GM12878 (cell line): Measurements from ENCODE around the gene CHIT1. TPM values are rescaled to one million over a fixed set of nuclear protein-coding genes. Genes with fewer than 3 reads are reported as not detected.

Experiments used
- ATAC-seq: fragments of 200-7000 bp; cut with Tn5 transposase; 3 replicates; pipeline ENCODE4 v1.9.1; 2020; ENCODE audit warnings: mild to moderate bottlenecking, moderate library complexity
- BruUV-seq: library from RNA; stranded (reverse); fragments of 400-500 nt; replicated peaks from 2 replicates; lab custom pipeline; 2021; lab: Mats Ljungman, UMichigan
- CTCF ChIA-PET: fragments of 300-600 bp; sonication (Branson Sonifier 250); formaldehyde crosslinking; extraction: SDS; loops from one replicate; lab custom pipeline; 2021; ENCODE audit warnings: inconsistent platforms; lab: Yijun Ruan, JAX
- POLR2A ChIA-PET: fragments of 350-600 bp; formaldehyde crosslinking; extraction: SDS; loops from one replicate; lab custom pipeline; 2021; ENCODE audit warnings: inconsistent platforms; lab: Charles Lee
- RAD21 ChIA-PET: fragments of 300-600 bp; sonication (Branson Sonifier 250); formaldehyde crosslinking; loops from one replicate; lab custom pipeline; 2023; ENCODE audit warnings: antibody characterized with exemption; ENCODE audit not compliant: unreplicated experiment; lab: Charles Lee
- SMC1A ChIA-PET: fragments of 300-600 bp; sonication (Branson Sonifier 250); formaldehyde crosslinking; loops from one replicate; lab custom pipeline; 2023; ENCODE audit not compliant: unreplicated experiment, uncharacterized antibody; lab: Charles Lee
- DNase-seq: peaks from one replicate; pipeline ENCODE4 v3.0.0-alpha.2; 2011; ENCODE audit warnings: low read depth, low spot score
- FAIRE-seq: peaks from 3 replicates; lab custom pipeline; 2011; peaks lifted over from hg19 to GRCh38; lab: Jason Lieb, UNC
- H2AFZ ChIP-seq: 2 replicates; pipeline ENCODE4 v1.6.0; 2011; ENCODE audit warnings: low read depth, low read length, control low read depth; ENCODE audit not compliant: control insufficient read depth
- H3K27ac ChIP-seq: 2 replicates; pipeline ENCODE4 v1.5.1; 2011; ENCODE audit warnings: control low read depth; ENCODE audit not compliant: control insufficient read depth, insufficient read depth
- H3K27me3 ChIP-seq, 2 experiments: replicated peaks in 1 of 2; 2 replicates each; pipeline versions ENCODE4 v1.6.0 to v1.6.1; 2011; ENCODE audit warnings: low read length in 1 of 2; ENCODE audit not compliant: control insufficient read depth in 2 of 2, insufficient read depth in 2 of 2
- H3K36me3 ChIP-seq, 2 experiments: 2 replicates each; pipeline ENCODE4 v1.5.1; 2011; ENCODE audit warnings: low read length in 1 of 2; ENCODE audit not compliant: control insufficient read depth in 2 of 2, insufficient read depth in 2 of 2
- H3K4me1 ChIP-seq: 2 replicates; pipeline ENCODE4 v1.6.1; 2011; ENCODE audit warnings: mild to moderate bottlenecking, low read length, moderate library complexity, mixed read lengths; ENCODE audit not compliant: control insufficient read depth, insufficient read depth
- H3K4me2 ChIP-seq: 2 replicates; pipeline ENCODE4 v1.6.0; 2011; ENCODE audit warnings: control low read depth; ENCODE audit not compliant: control insufficient read depth, insufficient read depth
- H3K4me3 ChIP-seq: fragments of 200-600 bp; sonication (generic); 2 replicates; pipeline ENCODE4 v1.5.1; 2016
- H3K79me2 ChIP-seq: 2 replicates; pipeline ENCODE4 v1.6.0; 2011; ENCODE audit warnings: low read length; ENCODE audit not compliant: control insufficient read depth, insufficient read depth
- H3K9ac ChIP-seq: 2 replicates; pipeline ENCODE4 v1.8.0; 2011; ENCODE audit warnings: low read length, control low read depth, mixed read lengths; ENCODE audit not compliant: control insufficient read depth, insufficient read depth
- H3K9me3 ChIP-seq: replicated peaks from 3 replicates; pipeline ENCODE4 v1.5.1; 2011; ENCODE audit warnings: mild to moderate bottlenecking, low read length; ENCODE audit not compliant: control insufficient read depth, insufficient read depth
- H4K20me1 ChIP-seq: 2 replicates; pipeline ENCODE4 v1.6.0; 2011; ENCODE audit not compliant: control insufficient read depth, insufficient read depth
- DPF2 ChIP-seq: fragments of 450-650 bp; IDR thresholded peaks from 2 replicates; pipeline ENCODE4 v1.6.1; 2017; ENCODE audit warnings: mild to moderate bottlenecking
- LARP7 ChIP-seq: fragments of 450-650 bp; IDR thresholded peaks from 2 replicates; pipeline ENCODE4 v1.6.1; 2017; ENCODE audit warnings: mild to moderate bottlenecking
- RFX5 ChIP-seq: IDR thresholded peaks from 2 replicates; pipeline ENCODE4 v1.6.1; 2011; ENCODE audit warnings: low read depth, low read length, improper control_type of control experiment
- SMAD1 ChIP-seq: fragments of 450-650 bp; IDR thresholded peaks from 2 replicates; pipeline ENCODE4 v1.6.1; 2018; ENCODE audit warnings: mild to moderate bottlenecking, low read depth; ENCODE audit not compliant: partially characterized antibody
- SPI1 ChIP-seq: IDR thresholded peaks from 2 replicates; pipeline ENCODE4 v1.6.1; 2011; ENCODE audit warnings: low read depth, mild to moderate bottlenecking, low read length, moderate library complexity, borderline replicate concordance; ENCODE audit not compliant: insufficient read depth
- TCF3 ChIP-seq: IDR thresholded peaks from 2 replicates; pipeline ENCODE4 v1.6.1; 2012; ENCODE audit warnings: low read depth, mild to moderate bottlenecking, low read length, borderline replicate concordance; ENCODE audit not compliant: insufficient read depth
- WGBS: methylation state at CpG from one replicate; pipeline ENCODE4 v1.1.6; 2016; ENCODE audit warnings: low lambda C conversion rate; ENCODE audit not compliant: insufficient replicate concordance, insufficient coverage; ENCODE audit errors: missing lambda C conversion rate; 5-methylcytosine and 5-hydroxymethylcytosine counted together
- in situ Hi-C: fragments of 300-500 bp; cut with MboI; formaldehyde crosslinking; loops from 9 replicates; pipeline ENCODE4 v1.14.3; 2018; ENCODE audit warnings: mixed read lengths
- intact Hi-C: fragments of 100-400 bp; cut with micrococcal nuclease; formaldehyde crosslinking; loops from one replicate; pipeline ENCODE4 v1.14.2; 2022; ENCODE audit not compliant: unreplicated experiment
- polyA plus RNA-seq, 11 experiments: library from polyadenylated mRNA; depleted of rRNA in 4 of 11; unstranded in 6 of 11; stranded (reverse) in 5 of 11; fragments of >200 nt; fragmentation: Nextera tagmentation in 4 of 11; fragmentation: Illumina TruSeq in 1 of 11; extraction: Ambion mirVana in 4 of 11; extraction: Trizol in 1 of 11; gene quantifications; 1 replicate in 1 of 11; 2 replicates in 10 of 11; pipeline versions ENCODE4 v1.2.1 to v1.2.3, GENCODE V29; 2011 to 2016; ENCODE audit warnings: inconsistent platforms in 2 of 11, missing spikeins in 2 of 11, low read depth in 1 of 11
- total RNA-seq, 4 experiments: library from RNA; depleted of rRNA in 3 of 4; stranded (reverse); fragments of >200 nt in 3 of 4; fragmentation: Illumina TruSeq in 1 of 4; extraction: Trizol in 1 of 4; gene quantifications; 2 replicates each; pipeline versions ENCODE4 v1.2.1 to v1.2.3, GENCODE V29; 2013 to 2021
- TF ChIP-seq, protein P1 (sequence below): fragments of 450-650 bp; IDR thresholded peaks from 2 replicates; pipeline ENCODE4 v1.6.1; 2014; ENCODE audit warnings: mild to moderate bottlenecking
- TF ChIP-seq, protein P2 (sequence below): IDR thresholded peaks from 2 replicates; pipeline ENCODE4 v1.6.1; 2012; ENCODE audit warnings: mild to moderate bottlenecking, low read depth, low read length
- TF ChIP-seq, protein P3 (sequence below): fragments of 450-650 bp; IDR thresholded peaks from 2 replicates; pipeline ENCODE4 v1.6.1; 2017; ENCODE audit warnings: low read depth, mild to moderate bottlenecking, moderate library complexity
- TF ChIP-seq, protein P4 (sequence below): fragments of 150-350 bp; IDR thresholded peaks from 2 replicates; pipeline ENCODE4 v1.6.1; 2014; ENCODE audit warnings: mild to moderate bottlenecking, low read depth, low read length

Gene CHIT1
- total and polyA plus RNA-seq, 10 of the 15 experiments (the other 5 are each of a cell fraction or from before 2014, with no cell fraction given): 0.02 to 2.1 (median 0.76) TPM

DNA sequence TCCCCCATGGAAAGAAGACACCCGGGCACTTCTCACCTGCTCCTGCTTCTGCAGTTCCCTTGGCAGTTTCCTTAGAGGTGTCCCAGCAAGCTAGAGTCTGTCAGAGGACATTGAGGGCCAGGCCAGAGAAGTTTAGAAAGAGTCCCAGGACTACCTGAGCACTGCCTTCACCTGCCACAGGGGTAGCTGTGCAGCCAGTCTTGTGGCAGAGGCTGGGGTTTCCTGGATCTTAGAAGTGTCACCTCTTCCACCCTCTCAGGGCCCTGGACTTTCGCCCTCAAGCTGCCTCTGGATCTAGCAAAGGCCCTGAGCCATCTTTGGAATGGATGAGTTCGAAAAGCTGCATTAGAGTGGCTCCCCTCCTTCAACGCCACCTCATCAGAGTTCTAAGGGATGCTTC, 41.0 kb upstream of the CHIT1 start (continued):
- TF ChIP-seq TCF3 (no peak), SPI1 (no peak)
- TF ChIP-seq, protein P1, sequence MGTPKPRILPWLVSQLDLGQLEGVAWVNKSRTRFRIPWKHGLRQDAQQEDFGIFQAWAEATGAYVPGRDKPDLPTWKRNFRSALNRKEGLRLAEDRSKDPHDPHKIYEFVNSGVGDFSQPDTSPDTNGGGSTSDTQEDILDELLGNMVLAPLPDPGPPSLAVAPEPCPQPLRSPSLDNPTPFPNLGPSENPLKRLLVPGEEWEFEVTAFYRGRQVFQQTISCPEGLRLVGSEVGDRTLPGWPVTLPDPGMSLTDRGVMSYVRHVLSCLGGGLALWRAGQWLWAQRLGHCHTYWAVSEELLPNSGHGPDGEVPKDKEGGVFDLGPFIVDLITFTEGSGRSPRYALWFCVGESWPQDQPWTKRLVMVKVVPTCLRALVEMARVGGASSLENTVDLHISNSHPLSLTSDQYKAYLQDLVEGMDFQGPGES: no peak

DNA sequence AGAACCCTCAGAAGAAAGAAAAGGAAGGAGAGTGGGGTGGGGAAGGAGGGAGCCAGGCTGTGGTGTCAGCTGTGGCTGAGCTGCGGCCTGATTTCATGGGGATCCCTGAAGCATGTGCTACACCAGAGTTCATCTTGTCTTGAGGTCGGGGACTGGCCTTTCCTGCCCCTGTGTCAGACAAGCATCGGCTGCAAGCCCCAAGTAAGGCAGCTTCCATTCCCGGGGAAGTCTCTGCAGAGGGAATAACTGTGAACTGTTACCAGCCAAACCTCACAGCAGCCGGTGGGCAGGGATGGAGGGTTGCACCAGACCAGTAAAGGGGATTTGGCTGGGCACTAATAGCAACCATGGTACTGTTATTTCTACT, 40.2 kb upstream of the CHIT1 start:
- H3K36me3 ChIP-seq: no peaks in the 10 kb centered on the region
- FAIRE-seq (no peak), DNase-seq (no peak), ATAC-seq (no peak)
- WGBS: 49% methylated on average over 5 of the region's 5 CpGs
- peaks cover 7% of the 10 kb centered on the region for H3K79me2 ChIP-seq
- no peak overlapping the region for H2AFZ ChIP-seq
- intact Hi-C loops (loop anchor here (2.0 to 5.0 kb wide), 3 partner anchors 97 to 231 kb away; no protein-coding TSS in a partner anchor), in situ Hi-C loops (loop anchor here (5.0 kb wide), 4 partner anchors 68 to 433 kb away; no protein-coding TSS in a partner anchor)
- CTCF ChIA-PET: interaction anchor here (0.5 to 15.2 kb wide), 51 partner anchors 13 to 540 kb away, joined by 3 to 854 read pairs (median 4); partner anchors contain the start of genes BTG2, MYOG, OPTC and PRELP
- SMC1A ChIA-PET: interaction anchor here (0.6 to 30.2 kb wide), 27 partner anchors 12 to 301 kb away, joined by 3 to 590 read pairs (median 4); partner anchors contain the start of genes BTG2 and MYOG
- H3K4me2 ChIP-seq: no peak overlapping the region
- no peak overlapping the region for H3K9ac ChIP-seq
- H3K9me3 ChIP-seq: no peaks in the 10 kb centered on the region
- RAD21 ChIA-PET: interaction anchor here (1.0 to 30.0 kb wide), 16 partner anchors 17 to 245 kb away, joined by 3 to 501 read pairs (median 12); partner anchors contain the start of gene BTG2
- H4K20me1 ChIP-seq: no peaks in the 10 kb centered on the region
- H3K27me3 ChIP-seq: no peaks in the 10 kb centered on the region
- H3K4me3 ChIP-seq: no peak overlapping the region
- no TSS peak for BruUV-seq
- no peak overlapping the region for H3K27ac ChIP-seq
- POLR2A ChIA-PET: interaction anchor here (0.6 to 1.5 kb wide), 4 partner anchors 37 to 173 kb away, joined by 3 to 5 read pairs (median 4); no protein-coding TSS in a partner anchor
- peaks cover 19% of the 10 kb centered on the region for H3K4me1 ChIP-seq
- TF ChIP-seq SMAD1 (no peak), RFX5 (no peak), LARP7 (no peak), DPF2 (no peak)
- TF ChIP-seq, protein P2, sequence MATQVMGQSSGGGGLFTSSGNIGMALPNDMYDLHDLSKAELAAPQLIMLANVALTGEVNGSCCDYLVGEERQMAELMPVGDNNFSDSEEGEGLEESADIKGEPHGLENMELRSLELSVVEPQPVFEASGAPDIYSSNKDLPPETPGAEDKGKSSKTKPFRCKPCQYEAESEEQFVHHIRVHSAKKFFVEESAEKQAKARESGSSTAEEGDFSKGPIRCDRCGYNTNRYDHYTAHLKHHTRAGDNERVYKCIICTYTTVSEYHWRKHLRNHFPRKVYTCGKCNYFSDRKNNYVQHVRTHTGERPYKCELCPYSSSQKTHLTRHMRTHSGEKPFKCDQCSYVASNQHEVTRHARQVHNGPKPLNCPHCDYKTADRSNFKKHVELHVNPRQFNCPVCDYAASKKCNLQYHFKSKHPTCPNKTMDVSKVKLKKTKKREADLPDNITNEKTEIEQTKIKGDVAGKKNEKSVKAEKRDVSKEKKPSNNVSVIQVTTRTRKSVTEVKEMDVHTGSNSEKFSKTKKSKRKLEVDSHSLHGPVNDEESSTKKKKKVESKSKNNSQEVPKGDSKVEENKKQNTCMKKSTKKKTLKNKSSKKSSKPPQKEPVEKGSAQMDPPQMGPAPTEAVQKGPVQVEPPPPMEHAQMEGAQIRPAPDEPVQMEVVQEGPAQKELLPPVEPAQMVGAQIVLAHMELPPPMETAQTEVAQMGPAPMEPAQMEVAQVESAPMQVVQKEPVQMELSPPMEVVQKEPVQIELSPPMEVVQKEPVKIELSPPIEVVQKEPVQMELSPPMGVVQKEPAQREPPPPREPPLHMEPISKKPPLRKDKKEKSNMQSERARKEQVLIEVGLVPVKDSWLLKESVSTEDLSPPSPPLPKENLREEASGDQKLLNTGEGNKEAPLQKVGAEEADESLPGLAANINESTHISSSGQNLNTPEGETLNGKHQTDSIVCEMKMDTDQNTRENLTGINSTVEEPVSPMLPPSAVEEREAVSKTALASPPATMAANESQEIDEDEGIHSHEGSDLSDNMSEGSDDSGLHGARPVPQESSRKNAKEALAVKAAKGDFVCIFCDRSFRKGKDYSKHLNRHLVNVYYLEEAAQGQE: no peak
- TF ChIP-seq, protein P3, sequence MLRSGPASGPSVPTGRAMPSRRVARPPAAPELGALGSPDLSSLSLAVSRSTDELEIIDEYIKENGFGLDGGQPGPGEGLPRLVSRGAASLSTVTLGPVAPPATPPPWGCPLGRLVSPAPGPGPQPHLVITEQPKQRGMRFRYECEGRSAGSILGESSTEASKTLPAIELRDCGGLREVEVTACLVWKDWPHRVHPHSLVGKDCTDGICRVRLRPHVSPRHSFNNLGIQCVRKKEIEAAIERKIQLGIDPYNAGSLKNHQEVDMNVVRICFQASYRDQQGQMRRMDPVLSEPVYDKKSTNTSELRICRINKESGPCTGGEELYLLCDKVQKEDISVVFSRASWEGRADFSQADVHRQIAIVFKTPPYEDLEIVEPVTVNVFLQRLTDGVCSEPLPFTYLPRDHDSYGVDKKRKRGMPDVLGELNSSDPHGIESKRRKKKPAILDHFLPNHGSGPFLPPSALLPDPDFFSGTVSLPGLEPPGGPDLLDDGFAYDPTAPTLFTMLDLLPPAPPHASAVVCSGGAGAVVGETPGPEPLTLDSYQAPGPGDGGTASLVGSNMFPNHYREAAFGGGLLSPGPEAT: no peak
- TF ChIP-seq, protein P4, sequence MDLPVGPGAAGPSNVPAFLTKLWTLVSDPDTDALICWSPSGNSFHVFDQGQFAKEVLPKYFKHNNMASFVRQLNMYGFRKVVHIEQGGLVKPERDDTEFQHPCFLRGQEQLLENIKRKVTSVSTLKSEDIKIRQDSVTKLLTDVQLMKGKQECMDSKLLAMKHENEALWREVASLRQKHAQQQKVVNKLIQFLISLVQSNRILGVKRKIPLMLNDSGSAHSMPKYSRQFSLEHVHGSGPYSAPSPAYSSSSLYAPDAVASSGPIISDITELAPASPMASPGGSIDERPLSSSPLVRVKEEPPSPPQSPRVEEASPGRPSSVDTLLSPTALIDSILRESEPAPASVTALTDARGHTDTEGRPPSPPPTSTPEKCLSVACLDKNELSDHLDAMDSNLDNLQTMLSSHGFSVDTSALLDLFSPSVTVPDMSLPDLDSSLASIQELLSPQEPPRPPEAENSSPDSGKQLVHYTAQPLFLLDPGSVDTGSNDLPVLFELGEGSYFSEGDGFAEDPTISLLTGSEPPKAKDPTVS: no peak
